Activated CD4-positive, alpha-beta T cell treated with anti-CD3 and anti-CD28 coated beads for 24 hours (primary cell): Measurements from ENCODE around the gene PDE11A.

Experiments
- DNase-seq, 2 donors: peaks; one replicate each; pipeline ENCODE4 v3.0.0-alpha.2; 2020; ENCODE audit warnings: low read depth in 2 of 2

Gene PDE11A

GRCh38 chr2:177694348-177694747, 378.2 kb downstream of the PDE11A start:
- no peak for DNase-seq

- DNase-seq = no peak
Measured at GRCh38 chr2:177693658-177694339, 378.8 kb downstream of the PDE11A start.

GRCh38 chr2:177692783-177693269, 379.8 kb downstream of the PDE11A start:
- DNase-seq = no peak

GRCh38 chr2:177692042-177692782, 380.4 kb downstream of the PDE11A start:
- no peak for DNase-seq

- DNase-seq = no peak
Measured at GRCh38 chr2:177691177-177691576, 381.4 kb downstream of the PDE11A start.

- DNase-seq = no peak
Measured at GRCh38 chr2:177689623-177690022, 383.0 kb downstream of the PDE11A start.

- DNase-seq = no peak
Measured at GRCh38 chr2:177688844-177689243, 383.7 kb downstream of the PDE11A start.

- DNase-seq = no peak
Measured at GRCh38 chr2:177683661-177684069, 388.9 kb downstream of the PDE11A start.

- no peak for DNase-seq
Measured at GRCh38 chr2:177682836-177683660, 389.5 kb downstream of the PDE11A start.

GRCh38 chr2:177682006-177682405, 390.6 kb downstream of the PDE11A start:
- DNase-seq = no peak

GRCh38 chr2:177680866-177681712, 391.5 kb downstream of the PDE11A start:
- DNase-seq = no peak

GRCh38 chr2:177679611-177680605, 392.7 kb downstream of the PDE11A start:
- no peak for DNase-seq

- no peak for DNase-seq
Measured at GRCh38 chr2:177678939-177679338, 393.6 kb downstream of the PDE11A start.

GRCh38 chr2:177676636-177677035, 395.9 kb downstream of the PDE11A start:
- DNase-seq = no peak

GRCh38 chr2:177675825-177676224, 396.8 kb downstream of the PDE11A start:
- no peak for DNase-seq

- no peak for DNase-seq
Measured at GRCh38 chr2:177675350-177675821, 397.2 kb downstream of the PDE11A start.

GRCh38 chr2:177673602-177674595, 398.7 kb downstream of the PDE11A start:
- no peak for DNase-seq

- no peak for DNase-seq
Measured at GRCh38 chr2:177671662-177672061, 400.9 kb downstream of the PDE11A start.
